ENCODE results near the gene PLCXD1.

DNA sequence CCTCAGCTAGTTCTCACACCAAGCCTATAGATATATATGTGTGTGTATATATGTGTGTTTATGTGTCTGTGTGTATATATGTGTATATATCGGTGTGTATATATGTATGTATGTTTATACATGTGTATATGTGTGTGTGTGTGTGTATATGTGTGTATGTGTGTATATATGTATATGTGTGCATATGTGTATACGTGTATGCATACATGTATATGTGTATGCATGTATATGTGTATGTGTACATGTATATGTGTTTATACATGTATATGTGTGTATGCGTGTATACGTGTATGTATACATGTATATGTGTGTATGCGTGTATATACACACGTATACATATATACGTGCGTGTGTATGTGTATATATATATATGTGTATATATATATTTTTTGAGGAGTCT lies 19.2 kb downstream of the PLCXD1 start:
- no peak for TF ChIP-seq POLR2AphosphoS5 (IDR thresholded peaks at IDR 0.05)
- TF ChIP-seq, protein P1, sequence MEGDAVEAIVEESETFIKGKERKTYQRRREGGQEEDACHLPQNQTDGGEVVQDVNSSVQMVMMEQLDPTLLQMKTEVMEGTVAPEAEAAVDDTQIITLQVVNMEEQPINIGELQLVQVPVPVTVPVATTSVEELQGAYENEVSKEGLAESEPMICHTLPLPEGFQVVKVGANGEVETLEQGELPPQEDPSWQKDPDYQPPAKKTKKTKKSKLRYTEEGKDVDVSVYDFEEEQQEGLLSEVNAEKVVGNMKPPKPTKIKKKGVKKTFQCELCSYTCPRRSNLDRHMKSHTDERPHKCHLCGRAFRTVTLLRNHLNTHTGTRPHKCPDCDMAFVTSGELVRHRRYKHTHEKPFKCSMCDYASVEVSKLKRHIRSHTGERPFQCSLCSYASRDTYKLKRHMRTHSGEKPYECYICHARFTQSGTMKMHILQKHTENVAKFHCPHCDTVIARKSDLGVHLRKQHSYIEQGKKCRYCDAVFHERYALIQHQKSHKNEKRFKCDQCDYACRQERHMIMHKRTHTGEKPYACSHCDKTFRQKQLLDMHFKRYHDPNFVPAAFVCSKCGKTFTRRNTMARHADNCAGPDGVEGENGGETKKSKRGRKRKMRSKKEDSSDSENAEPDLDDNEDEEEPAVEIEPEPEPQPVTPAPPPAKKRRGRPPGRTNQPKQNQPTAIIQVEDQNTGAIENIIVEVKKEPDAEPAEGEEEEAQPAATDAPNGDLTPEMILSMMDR (IDR thresholded peaks at IDR 0.05) = no peak
- no peak for TF ChIP-seq POLR2A (IDR thresholded peaks at IDR 0.05)
